Panc1 (cell line): ENCODE measurements around the gene PPOX. TPM values are rescaled to one million over a fixed set of nuclear protein-coding genes. Genes with fewer than 3 reads are reported as not detected.

ENCODE experiments used
- ATAC-seq: fragments of 200-7000 bp; cut with Tn5 transposase; 2 replicates; pipeline ENCODE4 v1.9.1; 2020; ENCODE audit warnings: mild to moderate bottlenecking, moderate library complexity
- BruUV-seq: library from RNA; stranded (reverse); fragments of 400-500 nt; replicated peaks from 2 replicates; lab custom pipeline; 2021; lab: Mats Ljungman, UMichigan
- CTCF ChIA-PET: fragments of 300-600 bp; sonication (Branson Sonifier 250); formaldehyde crosslinking; loops from one replicate; lab custom pipeline; 2022; ENCODE audit warnings: antibody characterized with exemption; lab: Charles Lee
- POLR2A ChIA-PET: fragments of 300-600 bp; sonication (Branson Sonifier 250); formaldehyde crosslinking; loops from one replicate; lab custom pipeline; 2022; ENCODE audit warnings: antibody characterized with exemption; lab: Charles Lee
- DNase-seq: peaks from one replicate; pipeline ENCODE4 v3.0.0-alpha.2; 2010; ENCODE audit warnings: low read depth, low spot score
- H3K27ac ChIP-seq: 2 replicates; pipeline ENCODE4 v1.5.1; 2011; ENCODE audit warnings: mild to moderate bottlenecking, low read length, inconsistent platforms
- H3K27me3 ChIP-seq: fragments of 200-500 bp; sonication (Bioruptor generic); 2 replicates; pipeline ENCODE4 v1.6.0; 2014; ENCODE audit warnings: low read length, inconsistent platforms; ENCODE audit not compliant: control insufficient read depth, insufficient read depth
- H3K36me3 ChIP-seq: fragments of 200-500 bp; sonication (Bioruptor generic); 2 replicates; pipeline ENCODE4 v1.5.1; 2014; ENCODE audit warnings: inconsistent platforms, mild to moderate bottlenecking, low read length, moderate library complexity; ENCODE audit not compliant: control insufficient read depth, insufficient read depth
- H3K4me1 ChIP-seq: 2 replicates; pipeline ENCODE4 v1.5.1; 2011; ENCODE audit warnings: inconsistent platforms, mild to moderate bottlenecking, low read length, moderate library complexity; ENCODE audit not compliant: control insufficient read depth, insufficient read depth
- H3K4me3 ChIP-seq, 2 experiments: 2 replicates each; pipeline ENCODE4 v1.5.1; 2011 to 2012; ENCODE audit warnings: low read depth in 2 of 2, low read length in 2 of 2, mild to moderate bottlenecking in 2 of 2, inconsistent platforms in 1 of 2, moderate library complexity in 1 of 2
- H3K9me3 ChIP-seq: fragments of 200-500 bp; sonication (Bioruptor generic); 2 replicates; pipeline ENCODE4 v1.5.1; 2014; ENCODE audit warnings: low read depth, mild to moderate bottlenecking, inconsistent platforms, low read length, moderate library complexity; ENCODE audit not compliant: control insufficient read depth, insufficient read depth
- POLR2AphosphoS5 ChIP-seq: IDR thresholded peaks from 2 replicates; pipeline ENCODE4 v1.6.1; 2012; ENCODE audit warnings: mild to moderate bottlenecking, low read depth, low read length, moderate library complexity
- REST ChIP-seq, 2 experiments: IDR thresholded peaks; 2 replicates each; pipeline ENCODE4 v1.6.1; 2011 to 2012; ENCODE audit warnings: low read depth in 2 of 2, control low read depth in 1 of 2, low read length in 1 of 2, mild to moderate bottlenecking in 1 of 2, moderate library complexity in 1 of 2; ENCODE audit not compliant: insufficient read depth in 1 of 2
- SIN3A ChIP-seq: IDR thresholded peaks from 2 replicates; pipeline ENCODE4 v1.6.1; 2012; ENCODE audit warnings: low read depth, mild to moderate bottlenecking, low read length, moderate library complexity, borderline replicate concordance; ENCODE audit not compliant: insufficient read depth
- TCF7L2 ChIP-seq: IDR thresholded peaks from 2 replicates; pipeline ENCODE4 v1.6.1; 2011; ENCODE audit warnings: mild to moderate bottlenecking, low read depth, low read length, inconsistent platforms
- in situ Hi-C: cut with HindIII; loops from 2 replicates; pipeline ENCODE4 v1.10.0; 2016; ENCODE audit warnings: low sequenced_read_pairs, low pct_unique_long_range_greater_than_20kb
- intact Hi-C: fragments of 100-400 bp; cut with micrococcal nuclease; formaldehyde crosslinking; loops from one replicate; pipeline ENCODE4 v1.10.0; 2022; ENCODE audit not compliant: unreplicated experiment
- total RNA-seq: library from RNA; stranded (reverse); gene quantifications from one replicate; pipeline ENCODE4 v1.2.1, GENCODE V29; 2021; ENCODE audit not compliant: unreplicated experiment
- TF ChIP-seq, protein P1 (sequence below): fragments of 450-650 bp; IDR thresholded peaks from 2 replicates; pipeline ENCODE4 v1.5.1; 2017; ENCODE audit warnings: mild to moderate bottlenecking

PPOX gene
- total RNA-seq, 1 experiment from 2014 or later = 20.6 TPM

DNA sequence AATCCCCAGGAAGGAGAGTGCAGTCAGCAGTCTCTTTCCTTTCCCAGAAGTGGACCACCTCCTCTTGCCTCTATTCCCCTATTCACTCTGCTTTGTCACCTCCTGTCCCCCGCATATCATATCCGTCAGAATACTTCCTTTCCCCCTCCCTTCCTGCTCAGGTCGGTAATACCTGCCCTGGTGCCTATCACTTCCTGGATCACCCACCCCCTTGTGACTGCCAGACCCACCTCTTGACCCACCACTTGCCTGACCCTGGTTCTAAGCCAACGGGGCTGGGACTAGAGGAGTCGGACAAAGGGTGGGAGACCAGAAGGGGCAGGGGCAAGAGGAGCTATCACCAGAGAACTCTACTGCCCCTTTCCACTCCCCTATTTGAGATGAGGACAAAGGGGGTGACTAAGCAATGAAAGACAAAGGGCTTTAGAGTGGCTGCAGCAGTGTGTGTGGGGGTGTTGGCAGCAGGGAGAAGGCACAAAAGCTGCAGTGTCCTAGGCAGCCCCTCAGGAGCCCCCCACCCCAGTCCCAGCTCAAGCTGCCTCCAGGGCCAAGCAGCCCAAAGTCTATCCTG, 34.3 kb downstream of the PPOX start:
- CTCF ChIA-PET = no interaction called here
- intact Hi-C loops (no loop called here), in situ Hi-C loops (loop anchor here (25.0 kb wide), 1 partner anchor 187 kb away; no protein-coding TSS in a partner anchor)

GRCh38 chr1:161200992-161201835, 35.0 kb downstream of the PPOX start:
- intact Hi-C loops = no loop called here
- BruUV-seq = no TSS peak
- Histone ChIP-seq H3K27me3 (no peaks in the 10 kb centered on the region), H3K4me1 (peaks cover 38% of the 10 kb centered on the region), H3K27ac (peak overlapping the region; percentile 96), H3K9me3 (no peaks in the 10 kb centered on the region), H3K4me3 (peak overlapping the region; percentile 72 to 98), H3K36me3 (peaks cover 2% of the 10 kb centered on the region)
- ATAC-seq = no peak; the same call in 1 of the 2 replicates
- POLR2A ChIA-PET = interaction anchor here (0.6 to 2.0 kb wide), 4 partner anchors 18 to 143 kb away, joined by 3 to 11 read pairs (median 3); partner anchors contain the start of gene TOMM40L
- CTCF ChIA-PET = interaction anchor here (0.5 to 0.7 kb wide), 3 partner anchors 28 to 181 kb away, joined by 3 read pairs; no protein-coding TSS in a partner anchor
- TF ChIP-seq TCF7L2 (no peak), POLR2AphosphoS5 (no peak), SIN3A (no peak), REST (IDR thresholded peaks at IDR 0.05; ENCODE audit: insufficient read depth in 1 of 2, low read depth in 2 of 2, low read length in 1 of 2) (no peak)
- TF ChIP-seq, protein P1, sequence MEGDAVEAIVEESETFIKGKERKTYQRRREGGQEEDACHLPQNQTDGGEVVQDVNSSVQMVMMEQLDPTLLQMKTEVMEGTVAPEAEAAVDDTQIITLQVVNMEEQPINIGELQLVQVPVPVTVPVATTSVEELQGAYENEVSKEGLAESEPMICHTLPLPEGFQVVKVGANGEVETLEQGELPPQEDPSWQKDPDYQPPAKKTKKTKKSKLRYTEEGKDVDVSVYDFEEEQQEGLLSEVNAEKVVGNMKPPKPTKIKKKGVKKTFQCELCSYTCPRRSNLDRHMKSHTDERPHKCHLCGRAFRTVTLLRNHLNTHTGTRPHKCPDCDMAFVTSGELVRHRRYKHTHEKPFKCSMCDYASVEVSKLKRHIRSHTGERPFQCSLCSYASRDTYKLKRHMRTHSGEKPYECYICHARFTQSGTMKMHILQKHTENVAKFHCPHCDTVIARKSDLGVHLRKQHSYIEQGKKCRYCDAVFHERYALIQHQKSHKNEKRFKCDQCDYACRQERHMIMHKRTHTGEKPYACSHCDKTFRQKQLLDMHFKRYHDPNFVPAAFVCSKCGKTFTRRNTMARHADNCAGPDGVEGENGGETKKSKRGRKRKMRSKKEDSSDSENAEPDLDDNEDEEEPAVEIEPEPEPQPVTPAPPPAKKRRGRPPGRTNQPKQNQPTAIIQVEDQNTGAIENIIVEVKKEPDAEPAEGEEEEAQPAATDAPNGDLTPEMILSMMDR = no peak
- in situ Hi-C loops = loop anchor here (25.0 kb wide), 1 partner anchor 186 kb away; no protein-coding TSS in a partner anchor
- DNase-seq = no peak

More for the DNA sequence above, 34.3 kb downstream of the PPOX start:
- DNase-seq = no peak
- no peaks in the 10 kb centered on the region; the same call in 1 of the 2 replicates for H3K36me3 ChIP-seq
- peaks cover 38% of the 10 kb centered on the region for H3K4me1 ChIP-seq
- ATAC-seq = no peak
- H3K4me3 ChIP-seq = no peak overlapping the region
- TF ChIP-seq, protein P1 = no peak
- TF ChIP-seq TCF7L2 (no peak), SIN3A (no peak), REST (IDR thresholded peaks at IDR 0.05; ENCODE audit: insufficient read depth in 1 of 2, low read depth in 2 of 2, low read length in 1 of 2) (no peak)
- no peaks in the 10 kb centered on the region for H3K27me3 ChIP-seq
- POLR2A ChIA-PET = no interaction called here
- H3K9me3 ChIP-seq = no peaks in the 10 kb centered on the region
- peak overlapping the region; percentile 96 for H3K27ac ChIP-seq
- BruUV-seq = no TSS peak
